ENCODE measurements around the gene DHRS2. TPM values are rescaled to one million over a fixed set of nuclear protein-coding genes. Genes with fewer than 3 reads are reported as not detected.

DHRS2 gene
- total and polyA plus RNA-seq, 2 of the 13 experiments (the other 11 are each of a cell fraction or from before 2014, with no cell fraction given): 1,621 to 3,021 TPM

- TF ChIP-seq DZIP1 (CRISPR knock-in tag; IDR thresholded peaks at IDR 0.05) (no peak), ZBTB8A (CRISPR knock-in tag; IDR thresholded peaks at IDR 0.05; ENCODE audit: borderline replicate concordance, low read depth) (no peak), ZFP36L2 (CRISPR knock-in tag; IDR thresholded peaks at IDR 0.05) (no peak), JUNB (CRISPR knock-in tag; IDR thresholded peaks at IDR 0.05; ENCODE audit: borderline replicate concordance) (no peak), POGZ (CRISPR knock-in tag; IDR thresholded peaks at IDR 0.05) (peak; percentile 95), GABPB1 (CRISPR knock-in tag; IDR thresholded peaks at IDR 0.05) (peak; percentile 61), ISX (CRISPR knock-in tag; conservative IDR thresholded peaks at IDR 0.05) (0 out of 2 replicates have a peak, but pooled peaks have one; percentile 37), FOSL1 (CRISPR knock-in tag; IDR thresholded peaks at IDR 0.05; ENCODE audit: borderline replicate concordance) (no peak), ZMYM2 (CRISPR knock-in tag; IDR thresholded peaks at IDR 0.05) (peak; percentile 97), HINFP (CRISPR knock-in tag; IDR thresholded peaks at IDR 0.05; ENCODE audit: low read depth) (peak; percentile 64), BRCA1 (CRISPR knock-in tag; IDR thresholded peaks at IDR 0.05) (no peak), FLYWCH1 (CRISPR knock-in tag; IDR thresholded peaks at IDR 0.05) (no peak), BORCS8-MEF2B (CRISPR knock-in tag; IDR thresholded peaks at IDR 0.05) (peak; percentile 83; the same call in 1 of the 2 replicates), SNRNP70 (IDR thresholded peaks at IDR 0.05; ENCODE audit: low read depth, low read length) (no peak), HNRNPH1 (optimal IDR thresholded peaks at IDR 0.05; ENCODE audit: low read depth, low read length) (no peak), CSRNP1 (CRISPR knock-in tag; IDR thresholded peaks at IDR 0.05) (0 out of 2 replicates have a peak, but pooled peaks have one; percentile 62), ZNF546 (CRISPR knock-in tag; conservative IDR thresholded peaks at IDR 0.05) (0 out of 2 replicates have a peak, but pooled peaks have one; percentile 39), KDM4B (CRISPR knock-in tag; IDR thresholded peaks at IDR 0.05) (peak; percentile 76; the same call in 1 of the 2 replicates), RFX3 (CRISPR knock-in tag; IDR thresholded peaks at IDR 0.05) (0 out of 2 replicates have a peak, but pooled peaks have one; percentile 36), ZMAT3 (CRISPR knock-in tag; conservative IDR thresholded peaks at IDR 0.05) (peak; percentile 70; the same call in 1 of the 2 replicates), RELA (CRISPR knock-in tag; IDR thresholded peaks at IDR 0.05) (peak; percentile 40; the same call in 1 of the 2 replicates), ZNF232 (CRISPR knock-in tag; IDR thresholded peaks at IDR 0.05; ENCODE audit: borderline replicate concordance) (no peak), ZNF17 (CRISPR knock-in tag; IDR thresholded peaks at IDR 0.05) (no peak), DDIT3 (CRISPR knock-in tag; IDR thresholded peaks at IDR 0.05) (no peak)
These were observed 22.7 kb upstream of the DHRS2 start (continued) for GRCh38 chr14:23613242-23614070.

All from HepG2 (cell line).